HG02642 (cell line): ENCODE results near the gene TNFRSF1B.

Experiments used
- ATAC-seq: cut with Tn5 transposase; IDR thresholded peaks from one replicate; pipeline ENCODE4 v1.9.1; 2021; ENCODE audit warnings: mild to moderate bottlenecking; ENCODE audit not compliant: unreplicated experiment, poor library complexity

Gene TNFRSF1B

GRCh38 chr1:12155328-12155727 lies 11.5 kb upstream of the TNFRSF1B start:
- ATAC-seq: no peak

- no peak for ATAC-seq
These were observed 9.2 kb upstream of the TNFRSF1B start for GRCh38 chr1:12157366-12158231.

- ATAC-seq: no peak
These were observed 8.3 kb upstream of the TNFRSF1B start for GRCh38 chr1:12158357-12159092.

- ATAC-seq: no peak
These were observed 7.0 kb upstream of the TNFRSF1B start for GRCh38 chr1:12159816-12160215.

GRCh38 chr1:12161324-12161661 lies 5.5 kb upstream of the TNFRSF1B start:
- ATAC-seq: peak; percentile 2

GRCh38 chr1:12161662-12162458 lies 4.9 kb upstream of the TNFRSF1B start:
- ATAC-seq: peak; percentile 68

- ATAC-seq: no peak
These were observed 4.2 kb upstream of the TNFRSF1B start for GRCh38 chr1:12162459-12163137.

GRCh38 chr1:12163210-12163609 lies 3.6 kb upstream of the TNFRSF1B start:
- ATAC-seq: no peak

GRCh38 chr1:12164210-12164609 lies 2.6 kb upstream of the TNFRSF1B start:
- ATAC-seq: no peak

- ATAC-seq: no peak
These were observed 1.4 kb upstream of the TNFRSF1B start for GRCh38 chr1:12165342-12165741.

GRCh38 chr1:12167493-12168429 lies 970 bp downstream of the TNFRSF1B start:
- peak; percentile 29 for ATAC-seq

GRCh38 chr1:12168451-12169160 lies 1.8 kb downstream of the TNFRSF1B start:
- ATAC-seq: no peak

- ATAC-seq: no peak
These were observed 2.8 kb downstream of the TNFRSF1B start for GRCh38 chr1:12169442-12170135.

- ATAC-seq: no peak
These were observed 3.5 kb downstream of the TNFRSF1B start for GRCh38 chr1:12170263-12170671.

- ATAC-seq: no peak
These were observed 4.6 kb downstream of the TNFRSF1B start for GRCh38 chr1:12171206-12172041.

- no peak for ATAC-seq
These were observed 5.5 kb downstream of the TNFRSF1B start for GRCh38 chr1:12172042-12172851.
